ENCODE data around the gene MTMR6.

The MTMR6 gene

GRCh38 chr13:25280396-25280795, 6.9 kb downstream of the MTMR6 start:
- DNase-seq (ENCODE audit: low read depth in 2 of 2), result no peak

- DNase-seq (ENCODE audit: low read depth in 2 of 2), result no peak
These were observed 10.5 kb downstream of the MTMR6 start for GRCh38 chr13:25276748-25277147.

DNA sequence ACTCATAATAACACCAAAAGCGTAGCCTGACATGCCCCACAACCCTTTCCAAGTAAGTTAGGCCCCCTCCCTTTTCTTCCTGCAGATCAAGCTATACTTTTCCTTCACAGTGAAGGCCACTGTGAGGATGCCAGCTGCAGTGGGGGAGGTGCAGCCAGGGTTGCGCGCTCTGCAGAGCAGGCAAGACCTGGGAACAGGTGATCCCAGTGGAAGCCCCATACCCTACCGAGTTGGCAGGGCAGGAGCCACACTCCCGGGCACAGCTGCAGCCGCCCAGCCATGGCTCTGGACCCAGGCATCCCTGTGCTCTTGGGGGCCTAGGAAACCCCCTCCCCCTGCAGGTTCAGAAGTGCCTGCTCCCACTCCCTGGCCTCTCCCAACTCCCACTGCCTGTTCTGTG, 18.7 kb downstream of the MTMR6 start:
- DNase-seq (ENCODE audit: low read depth in 2 of 2), result no peak

DNA sequence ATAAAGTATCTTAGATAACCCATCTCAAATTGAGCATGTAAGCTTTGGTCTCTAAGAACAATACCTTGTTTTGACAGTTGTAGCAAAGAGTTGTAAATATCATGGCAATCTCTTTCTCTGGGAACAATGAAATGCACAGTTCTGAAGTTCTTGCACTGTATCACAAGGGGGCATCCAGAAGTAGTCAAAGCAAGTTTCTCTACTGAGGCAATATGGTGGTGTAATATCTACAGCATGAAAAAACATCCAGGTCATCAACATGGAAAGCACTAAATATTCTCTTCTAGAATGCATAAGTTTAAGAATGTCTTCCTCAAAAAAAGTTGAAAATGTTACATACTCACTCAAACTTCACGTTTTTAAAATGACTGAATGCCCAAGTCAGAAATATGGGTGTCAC, 19.6 kb downstream of the MTMR6 start:
- DNase-seq (ENCODE audit: low read depth in 2 of 2), result no peak

- no peak for DNase-seq (ENCODE audit: low read depth in 2 of 2)
These were observed 20.6 kb downstream of the MTMR6 start for GRCh38 chr13:25266706-25267105.

DNA sequence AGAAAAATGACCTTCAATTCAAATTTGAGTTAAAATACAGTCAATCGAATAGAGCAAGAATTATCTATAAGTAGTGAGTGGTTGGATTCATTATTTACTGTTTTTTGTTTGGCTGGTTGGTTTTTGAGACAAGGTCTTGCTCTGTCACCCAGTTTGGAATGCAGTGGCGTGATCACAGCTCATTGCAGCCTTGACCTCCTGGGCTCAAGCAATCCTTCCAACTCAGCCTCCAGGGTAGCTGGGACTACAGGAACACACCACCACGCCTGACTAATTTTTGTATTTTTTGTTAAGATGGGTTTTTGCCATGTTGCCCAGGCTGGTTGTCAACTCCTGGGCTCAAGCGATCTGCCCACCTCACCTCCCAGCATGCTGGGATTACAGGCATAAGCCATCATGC, 25.0 kb downstream of the MTMR6 start:
- DNase-seq (ENCODE audit: low read depth in 2 of 2), result no peak

- no peak for DNase-seq (ENCODE audit: low read depth in 2 of 2)
These were observed 33.6 kb downstream of the MTMR6 start for GRCh38 chr13:25253702-25254101.

- no peak for DNase-seq (ENCODE audit: low read depth in 2 of 2)
These were observed 34.5 kb downstream of the MTMR6 start for GRCh38 chr13:25252752-25253151.

- DNase-seq (ENCODE audit: low read depth in 2 of 2), result no peak
These were observed 35.1 kb downstream of the MTMR6 start for GRCh38 chr13:25252225-25252624.

DNA sequence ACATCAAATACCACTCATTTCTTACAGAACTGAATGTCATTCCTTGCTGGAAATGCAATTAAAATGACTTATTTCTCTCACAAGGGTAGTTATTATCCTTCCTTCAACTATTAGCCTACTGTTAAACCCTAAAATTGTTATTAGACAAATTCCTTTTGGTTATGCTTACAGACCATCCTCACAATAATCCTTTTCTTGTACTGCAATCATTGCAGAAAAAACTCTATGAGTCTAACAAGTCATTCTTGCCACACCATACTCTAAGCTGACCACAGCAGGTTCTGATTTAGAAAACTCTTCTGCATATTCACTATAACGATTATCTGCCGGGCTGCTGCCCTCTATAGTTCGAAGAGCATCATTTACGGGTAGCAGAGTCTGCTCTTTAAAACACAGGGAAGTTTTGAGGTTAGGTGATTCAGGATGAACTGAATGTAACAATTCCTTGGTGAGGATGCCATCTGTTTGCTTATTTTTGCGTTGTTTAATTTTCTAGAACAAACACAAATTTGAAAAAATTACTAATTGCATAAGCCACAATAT, 38.2 kb downstream of the MTMR6 start:
- no peak for DNase-seq (ENCODE audit: low read depth in 2 of 2)

DNA sequence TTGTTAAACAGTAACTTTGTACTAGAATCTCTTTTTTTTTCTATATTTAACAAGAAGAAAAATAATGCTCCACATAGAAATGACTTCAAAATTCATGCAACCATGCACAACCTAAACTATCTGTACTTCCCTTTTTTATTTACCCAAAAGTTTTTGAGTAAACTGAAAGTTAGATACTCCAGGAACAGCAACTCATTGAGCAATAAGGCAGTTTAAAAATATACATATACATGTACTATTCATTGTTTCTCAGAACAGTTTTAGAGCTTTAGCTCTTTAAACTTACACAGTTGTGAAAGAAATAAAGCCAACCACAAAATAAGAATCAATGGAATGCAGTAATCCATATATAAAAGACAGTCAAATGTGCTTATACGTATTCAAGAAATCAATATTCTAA, 39.2 kb downstream of the MTMR6 start:
- DNase-seq (ENCODE audit: low read depth in 2 of 2), result no peak

GRCh38 chr13:25247360-25247759, 39.9 kb downstream of the MTMR6 start:
- no peak for DNase-seq (ENCODE audit: low read depth in 2 of 2)

DNA sequence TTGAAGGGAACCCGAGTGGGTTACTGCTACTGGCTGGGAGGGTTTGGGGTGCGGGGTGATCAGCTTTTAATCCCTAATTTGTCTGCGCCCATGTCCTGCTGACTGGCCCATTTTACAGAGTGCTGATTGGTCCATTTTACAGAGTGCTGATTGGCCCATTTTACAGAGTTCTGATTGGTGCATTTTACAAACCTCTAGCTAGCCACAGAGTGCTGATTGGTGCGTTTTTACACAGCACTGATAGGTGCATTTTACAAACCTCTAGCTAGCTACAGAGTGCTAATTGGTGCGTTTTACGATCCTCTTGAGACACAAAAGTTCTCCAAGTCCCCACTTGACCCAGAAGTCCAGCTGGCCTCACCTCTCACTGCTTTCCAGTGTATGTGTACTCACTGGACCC, 43.2 kb downstream of the MTMR6 start:
- DNase-seq (ENCODE audit: low read depth in 2 of 2), result no peak

GRCh38 chr13:25242956-25243355, 44.3 kb downstream of the MTMR6 start:
- DNase-seq (ENCODE audit: low read depth in 2 of 2), result no peak

DNA sequence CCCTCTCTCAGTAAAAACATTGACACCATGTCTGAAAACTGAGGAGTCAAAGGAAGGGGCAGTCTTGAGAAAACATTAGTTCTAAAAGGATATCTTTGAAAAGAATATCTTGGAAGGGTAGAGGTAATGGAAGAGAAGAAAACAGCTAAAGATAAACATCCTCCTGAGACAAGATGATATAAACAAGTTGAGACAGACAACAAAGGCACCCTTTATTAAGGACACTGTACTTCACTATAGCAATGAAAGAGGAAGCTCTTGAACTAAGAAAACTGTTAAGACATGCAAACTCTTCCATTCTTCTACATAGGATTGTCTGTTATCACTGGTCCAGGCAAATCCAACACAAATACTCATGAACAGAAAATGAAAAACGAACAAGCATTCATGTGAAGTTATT, 46.3 kb downstream of the MTMR6 start:
- no peak for DNase-seq (ENCODE audit: low read depth in 2 of 2)

DNA sequence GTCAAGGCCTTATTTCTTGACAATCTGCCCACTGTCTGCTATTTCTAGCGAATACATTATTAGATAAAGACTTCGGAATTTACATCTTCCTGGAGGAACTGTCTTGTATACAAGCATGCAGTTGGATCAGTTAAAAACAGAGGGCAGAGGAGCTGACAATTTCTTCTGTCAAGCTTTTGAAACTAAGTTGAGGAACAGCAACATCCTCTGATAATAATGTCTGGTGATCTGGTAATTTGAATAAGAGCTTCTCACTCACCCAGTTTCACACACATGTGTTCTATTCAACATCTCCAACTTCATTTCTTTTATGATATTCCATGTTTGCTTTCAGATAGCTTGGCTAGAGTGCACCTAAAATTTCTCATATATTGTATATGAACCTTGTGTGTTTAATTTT, 50.2 kb downstream of the MTMR6 start:
- no peak for DNase-seq (ENCODE audit: low read depth in 2 of 2)

DNA sequence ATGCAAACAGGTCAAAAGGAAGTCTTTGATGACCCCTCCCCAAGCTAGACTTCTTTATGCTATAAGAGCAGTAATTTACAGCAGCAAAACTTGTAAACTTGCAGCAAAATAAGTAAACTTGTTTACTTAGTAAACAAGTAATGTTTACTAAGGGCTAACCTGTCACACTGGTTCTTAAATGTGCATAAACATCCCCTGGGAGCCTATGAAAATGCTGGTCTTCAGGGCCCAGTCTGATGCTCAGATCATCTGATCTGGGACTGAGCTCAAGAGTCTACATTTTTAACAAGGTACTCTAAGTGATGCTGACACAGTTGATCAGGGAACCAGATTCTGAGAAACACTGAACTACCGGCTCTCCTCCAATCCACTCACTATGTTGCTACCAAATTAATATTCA, 53.4 kb downstream of the MTMR6 start:
- DNase-seq (ENCODE audit: low read depth in 2 of 2), result no peak

DNA sequence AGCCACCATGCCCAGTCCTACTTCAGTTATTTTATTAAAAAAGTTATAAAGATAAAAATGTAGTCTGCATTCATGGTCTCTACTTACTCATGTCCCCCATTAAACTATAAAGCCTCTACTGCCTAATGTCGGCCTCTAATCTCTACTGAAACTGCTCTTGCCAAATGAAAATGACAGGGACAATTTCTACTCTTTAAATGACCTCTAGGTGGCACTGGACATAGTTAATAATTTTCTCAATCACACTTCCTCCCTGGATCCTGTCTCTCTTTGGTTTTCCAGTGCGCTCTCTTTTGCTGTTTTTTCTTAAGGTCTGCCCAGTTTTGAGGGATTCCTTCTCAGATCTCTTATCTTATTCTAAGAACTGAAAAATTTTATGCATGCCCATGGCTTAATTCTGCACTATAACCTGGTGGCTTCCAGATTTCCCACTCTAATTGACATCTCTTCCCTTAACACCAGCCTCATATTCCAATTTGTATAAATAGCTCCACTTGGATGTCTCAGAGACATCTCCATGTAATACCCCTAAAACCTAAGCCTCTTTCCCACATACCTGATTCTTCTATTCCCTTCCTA, 54.3 kb downstream of the MTMR6 start:
- no peak for DNase-seq (ENCODE audit: low read depth in 2 of 2)

DNA sequence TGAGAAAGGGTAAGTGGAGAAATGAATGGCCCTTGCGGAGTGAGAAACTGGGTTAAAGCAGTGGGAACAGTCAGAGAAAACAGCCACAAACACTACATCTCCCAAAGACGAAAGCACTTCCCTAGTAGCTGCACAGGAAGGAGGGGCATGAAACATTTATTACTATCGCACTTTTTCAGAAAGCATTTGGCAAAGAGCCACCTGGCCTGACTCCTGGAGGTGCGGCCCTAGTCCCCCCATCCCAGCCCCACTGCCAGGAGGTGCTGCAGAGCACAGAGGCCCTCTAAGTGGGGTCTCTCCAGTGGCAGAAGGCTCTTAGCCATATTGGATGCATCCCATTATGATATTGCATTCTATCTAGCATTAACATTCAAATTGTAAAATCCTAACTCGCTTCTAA, 55.8 kb downstream of the MTMR6 start:
- no peak for DNase-seq (ENCODE audit: low read depth in 2 of 2)

DNA sequence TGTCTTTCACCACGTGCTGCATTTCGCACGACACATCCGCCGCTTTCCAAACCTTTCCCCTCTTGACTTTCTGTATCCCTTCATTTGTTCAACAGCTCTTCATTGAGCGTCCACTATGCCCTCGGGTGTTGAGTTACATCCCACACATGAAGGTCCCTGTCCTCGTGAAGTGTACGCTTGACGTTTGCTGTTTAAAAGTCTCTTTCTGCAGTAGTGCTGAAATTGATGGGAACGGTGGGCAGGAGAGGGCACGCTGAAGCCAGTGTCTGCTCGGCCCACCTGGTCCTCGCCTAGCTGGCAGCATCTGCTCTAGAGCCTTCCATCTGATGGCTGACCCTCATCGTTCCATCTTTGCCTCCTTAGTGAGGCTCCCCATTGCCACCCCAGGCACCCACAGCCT, 59.6 kb downstream of the MTMR6 start:
- DNase-seq (ENCODE audit: low read depth in 2 of 2), result no peak

GRCh38 chr13:25225970-25226369, 61.3 kb downstream of the MTMR6 start:
- DNase-seq (ENCODE audit: low read depth in 2 of 2), result no peak

DNA sequence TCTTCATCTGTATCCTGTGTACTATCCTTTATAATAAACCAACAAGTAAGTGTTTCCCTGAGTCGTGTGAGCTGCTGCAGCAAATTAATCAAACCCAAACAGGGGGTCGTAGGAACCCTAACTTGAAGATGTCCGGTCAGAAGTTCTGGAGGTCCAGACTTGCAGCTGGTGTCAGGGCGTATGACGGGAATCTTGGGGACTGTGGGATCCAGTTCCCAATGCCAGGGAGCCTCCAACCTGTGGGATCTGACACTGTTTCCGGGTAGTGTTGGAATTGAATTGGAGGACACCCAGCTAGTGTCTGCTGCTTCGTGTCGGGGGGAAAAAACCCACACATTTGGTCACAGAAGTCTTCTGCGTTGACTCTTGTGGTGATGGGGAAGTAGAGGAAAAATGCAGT, 63.1 kb downstream of the MTMR6 start:
- DNase-seq (ENCODE audit: low read depth in 2 of 2), result no peak

DNA sequence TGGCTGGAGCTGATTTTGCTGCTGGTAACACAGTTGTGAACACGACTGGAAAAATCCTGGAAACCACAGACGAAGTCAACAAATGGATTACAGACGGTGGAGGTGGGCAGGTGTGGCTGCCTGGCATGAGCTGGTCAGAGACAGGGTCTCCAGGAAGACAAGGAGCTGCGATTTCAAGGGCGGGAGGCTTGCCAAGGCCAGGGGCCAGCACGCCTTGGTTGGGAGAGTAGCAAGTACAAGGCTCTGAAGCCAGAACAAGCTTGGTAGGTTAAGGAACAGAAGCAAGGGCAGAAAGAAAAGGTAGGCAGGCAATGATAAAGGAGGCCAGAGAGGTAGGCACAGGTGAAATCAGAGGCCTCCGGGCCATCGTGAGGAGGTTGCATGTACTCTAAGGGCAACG, 64.5 kb downstream of the MTMR6 start:
- DNase-seq (ENCODE audit: low read depth in 2 of 2), result no peak

DNA sequence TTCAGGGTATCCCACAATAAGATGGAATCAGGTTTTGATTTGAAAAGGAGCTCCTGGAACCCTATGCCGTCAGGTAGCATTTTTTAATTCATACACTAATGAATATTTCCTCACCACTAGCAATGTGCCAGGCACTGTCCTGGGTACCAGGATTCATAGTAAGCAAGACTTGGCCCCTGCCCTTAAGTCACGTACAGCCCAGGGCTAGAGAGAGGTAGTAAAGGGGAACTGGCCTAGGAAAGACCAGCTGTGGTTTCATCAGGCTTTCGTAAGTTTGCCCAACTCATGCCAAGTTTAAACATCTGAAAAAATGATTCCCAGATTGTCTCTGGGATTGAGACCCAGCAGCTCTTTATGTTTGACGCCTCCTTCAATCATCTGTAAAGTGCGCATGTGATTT, 69.3 kb downstream of the MTMR6 start:
- no peak for DNase-seq (ENCODE audit: low read depth in 2 of 2)
